GM19238 (cell line): ENCODE measurements around the gene ALG10B.

Source experiments
- DNase-seq: peaks from one replicate; pipeline ENCODE4 v3.0.0; 2011; ENCODE audit warnings: low spot score; ENCODE audit not compliant: insufficient read length

Gene ALG10B

DNA sequence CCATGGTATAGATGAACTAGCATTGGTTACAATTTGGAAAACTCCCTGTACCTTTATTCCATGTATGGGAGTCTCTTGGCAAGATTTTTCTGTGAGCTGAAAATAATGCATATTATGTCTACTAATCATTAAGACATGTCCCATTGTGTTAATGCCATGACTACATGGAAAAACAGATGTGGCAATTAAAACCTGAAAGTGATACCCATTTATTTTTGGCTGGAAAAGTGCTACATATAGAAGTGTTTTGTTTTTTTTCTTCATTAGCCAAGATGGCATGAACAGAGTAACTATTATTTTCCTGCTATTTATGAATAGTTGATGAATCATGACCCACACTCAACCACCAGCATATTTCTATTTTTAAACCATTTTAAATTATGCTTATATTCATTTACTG lies 58.2 kb downstream of the ALG10B start:
- no peak for DNase-seq
